ENCODE results near the gene CHL1.

Gene CHL1

GRCh38 chr3:228442-229182 is 32.0 kb downstream of the CHL1 start:
- TF ChIP-seq, protein P1, sequence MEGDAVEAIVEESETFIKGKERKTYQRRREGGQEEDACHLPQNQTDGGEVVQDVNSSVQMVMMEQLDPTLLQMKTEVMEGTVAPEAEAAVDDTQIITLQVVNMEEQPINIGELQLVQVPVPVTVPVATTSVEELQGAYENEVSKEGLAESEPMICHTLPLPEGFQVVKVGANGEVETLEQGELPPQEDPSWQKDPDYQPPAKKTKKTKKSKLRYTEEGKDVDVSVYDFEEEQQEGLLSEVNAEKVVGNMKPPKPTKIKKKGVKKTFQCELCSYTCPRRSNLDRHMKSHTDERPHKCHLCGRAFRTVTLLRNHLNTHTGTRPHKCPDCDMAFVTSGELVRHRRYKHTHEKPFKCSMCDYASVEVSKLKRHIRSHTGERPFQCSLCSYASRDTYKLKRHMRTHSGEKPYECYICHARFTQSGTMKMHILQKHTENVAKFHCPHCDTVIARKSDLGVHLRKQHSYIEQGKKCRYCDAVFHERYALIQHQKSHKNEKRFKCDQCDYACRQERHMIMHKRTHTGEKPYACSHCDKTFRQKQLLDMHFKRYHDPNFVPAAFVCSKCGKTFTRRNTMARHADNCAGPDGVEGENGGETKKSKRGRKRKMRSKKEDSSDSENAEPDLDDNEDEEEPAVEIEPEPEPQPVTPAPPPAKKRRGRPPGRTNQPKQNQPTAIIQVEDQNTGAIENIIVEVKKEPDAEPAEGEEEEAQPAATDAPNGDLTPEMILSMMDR (IDR thresholded peaks at IDR 0.05), result no peak
- no peak overlapping the region for H3K4me3 ChIP-seq
- no peaks in the 10 kb centered on the region for H3K27me3 ChIP-seq
- H3K36me3 ChIP-seq, result no peaks in the 10 kb centered on the region
- intact Hi-C loops (cut with DNase I; ENCODE audit: low total_unique reads), result no loop called here
- DNase-seq, result no peak
- H3K27ac ChIP-seq, result no peak overlapping the region
- peaks cover 0 to 3% (median 0%) of the 10 kb centered on the region in 3 donors for H3K9me3 ChIP-seq
- no peaks in the 10 kb centered on the region for H3K4me1 ChIP-seq

DNA sequence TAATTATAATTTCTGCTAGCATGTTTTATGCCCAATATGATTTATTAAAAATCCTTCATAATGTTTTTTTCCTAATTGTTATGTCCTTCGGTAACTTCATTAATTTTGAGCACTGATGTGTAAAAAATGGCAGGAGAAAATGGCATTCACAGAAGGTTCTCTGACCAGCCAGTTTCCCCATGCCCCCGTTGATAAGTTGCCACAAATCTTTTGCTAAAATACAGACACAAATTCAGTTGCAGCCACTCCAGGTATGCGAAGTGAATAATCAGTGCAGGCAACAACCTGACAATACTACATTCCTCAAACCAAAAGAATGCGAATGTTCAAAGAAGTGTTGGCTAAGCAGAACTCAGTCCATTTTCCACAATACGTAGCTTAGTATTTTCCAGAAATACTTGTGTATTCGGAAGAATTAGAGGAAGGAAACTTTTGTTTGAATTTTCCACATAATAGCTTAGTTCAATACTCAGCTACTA is 32.7 kb downstream of the CHL1 start:
- Histone ChIP-seq H3K4me1 (no peaks in the 10 kb centered on the region), H3K27ac (no peak overlapping the region), H3K4me3 (no peak overlapping the region), H3K36me3 (no peaks in the 10 kb centered on the region), H3K9me3 (no peaks in the 10 kb centered on the region), H3K27me3 (no peaks in the 10 kb centered on the region)
- intact Hi-C loops (cut with DNase I; ENCODE audit: low total_unique reads), result no loop called here
- DNase-seq, result no peak
- TF ChIP-seq, protein P1 (IDR thresholded peaks at IDR 0.05), result no peak

DNA sequence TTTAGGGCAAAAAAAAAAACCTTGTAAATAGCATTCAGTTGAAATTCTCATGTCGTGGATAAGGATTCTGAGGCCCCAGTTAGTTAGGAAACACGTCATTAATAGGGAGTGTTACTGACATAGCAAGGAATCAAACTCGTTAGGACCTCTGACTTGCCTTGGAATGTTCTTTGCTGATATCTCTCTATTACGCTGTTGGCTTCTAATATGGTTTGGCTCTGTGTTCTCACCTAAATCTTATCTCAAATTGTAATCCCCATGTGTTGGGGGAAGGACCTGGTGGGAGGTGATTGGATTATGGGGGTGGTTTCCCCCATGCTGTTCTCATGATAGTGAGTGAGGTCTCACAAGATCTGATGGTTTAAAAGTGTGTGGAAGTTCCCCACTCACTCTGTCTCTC is 40.3 kb downstream of the CHL1 start:
- intact Hi-C loops (cut with DNase I; ENCODE audit: low total_unique reads), result no loop called here
- no peaks in the 10 kb centered on the region for H3K36me3 ChIP-seq
- H3K27me3 ChIP-seq, result no peaks in the 10 kb centered on the region
- DNase-seq, result no peak
- TF ChIP-seq, protein P1 (IDR thresholded peaks at IDR 0.05), result no peak
- H3K4me3 ChIP-seq, result no peak overlapping the region
- no peaks in the 10 kb centered on the region for H3K4me1 ChIP-seq
- H3K27ac ChIP-seq, result no peak overlapping the region
- H3K9me3 ChIP-seq, result no peaks in the 10 kb centered on the region

- intact Hi-C loops (cut with DNase I; ENCODE audit: low total_unique reads), result no loop called here
- TF ChIP-seq, protein P1 (IDR thresholded peaks at IDR 0.05), result no peak
- Histone ChIP-seq H3K36me3 (no peaks in the 10 kb centered on the region), H3K27me3 (no peaks in the 10 kb centered on the region), H3K9me3 (no peaks in the 10 kb centered on the region), H3K4me3 (no peak overlapping the region), H3K4me1 (no peaks in the 10 kb centered on the region), H3K27ac (no peak overlapping the region)
- DNase-seq, result no peak
Observed at GRCh38 chr3:242602-243355, 46.2 kb downstream of the CHL1 start.

DNA sequence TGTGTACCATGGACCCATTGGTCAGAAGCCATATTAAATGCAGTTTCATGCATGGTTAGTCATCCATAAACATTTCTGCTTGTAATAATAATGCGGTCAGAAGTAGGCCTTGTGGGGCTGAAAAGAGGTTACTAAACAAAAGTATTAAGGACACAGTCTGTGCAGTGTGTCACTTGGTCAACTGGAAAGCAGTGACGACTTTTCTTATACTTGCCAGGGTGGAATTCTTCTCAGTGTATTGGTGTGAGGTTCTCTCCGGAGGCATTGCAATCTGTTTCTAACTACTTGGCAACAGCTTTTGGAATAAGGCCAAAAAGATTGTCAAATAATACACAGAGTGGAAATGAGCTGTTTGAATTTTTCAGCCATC is 46.8 kb downstream of the CHL1 start:
- Histone ChIP-seq H3K27me3 (no peaks in the 10 kb centered on the region), H3K9me3 (no peaks in the 10 kb centered on the region), H3K27ac (no peak overlapping the region), H3K4me3 (no peak overlapping the region), H3K36me3 (no peaks in the 10 kb centered on the region), H3K4me1 (no peaks in the 10 kb centered on the region)
- intact Hi-C loops (cut with DNase I; ENCODE audit: low total_unique reads), result no loop called here
- DNase-seq, result no peak
- TF ChIP-seq, protein P1 (IDR thresholded peaks at IDR 0.05), result no peak
